Amygdala (tissue), 56 donors: ENCODE data around the gene AGAP1.

Experiments used
- DNase-seq, 56 donors: peaks; one replicate each; lab custom pipeline; 2025; lab: John Stamatoyannopoulos, UW

The AGAP1 gene

DNA sequence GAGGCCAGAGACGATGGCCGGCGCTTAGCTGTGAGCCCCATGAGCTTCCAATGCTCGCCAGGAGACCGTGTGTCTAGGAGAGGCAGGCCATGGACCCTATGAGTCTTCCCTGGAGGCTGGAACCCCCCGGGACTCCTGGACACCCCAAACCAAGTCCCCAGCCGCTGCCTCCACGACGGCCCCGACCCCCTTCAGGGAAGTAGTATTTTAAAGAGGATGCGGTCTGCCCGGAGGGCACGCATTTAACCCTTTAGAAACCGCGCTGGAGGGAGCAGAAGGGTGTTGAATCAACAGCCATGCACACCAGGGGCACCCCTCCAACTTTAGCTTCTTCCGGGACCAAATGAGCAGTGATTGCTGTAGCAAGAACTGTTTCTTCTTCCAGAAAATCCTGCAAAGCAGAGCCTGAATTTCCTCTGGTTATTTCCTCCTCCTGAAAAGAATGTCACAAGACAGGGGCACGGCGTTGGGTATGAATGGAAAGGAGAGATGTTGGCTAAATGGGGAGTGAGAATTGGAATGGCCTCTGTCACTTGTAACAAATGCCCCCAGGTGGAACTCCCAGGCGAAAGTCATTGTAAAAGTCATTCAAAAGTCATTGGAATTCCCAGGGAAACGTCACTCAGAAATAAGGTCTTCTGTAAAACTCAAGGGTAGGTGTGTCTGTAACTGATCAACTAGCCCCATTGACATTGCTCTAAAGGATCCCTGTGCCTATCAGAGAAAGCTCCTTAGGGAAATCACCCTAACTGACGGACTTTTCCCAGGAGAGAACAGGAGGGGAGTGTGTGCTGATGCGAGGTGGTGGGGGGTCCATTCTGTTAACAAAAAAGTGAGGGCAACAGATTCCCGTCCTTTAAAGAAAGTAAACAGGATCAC is 680.1 kb downstream of the AGAP1 start:
- DNase-seq, result no peak

DNA sequence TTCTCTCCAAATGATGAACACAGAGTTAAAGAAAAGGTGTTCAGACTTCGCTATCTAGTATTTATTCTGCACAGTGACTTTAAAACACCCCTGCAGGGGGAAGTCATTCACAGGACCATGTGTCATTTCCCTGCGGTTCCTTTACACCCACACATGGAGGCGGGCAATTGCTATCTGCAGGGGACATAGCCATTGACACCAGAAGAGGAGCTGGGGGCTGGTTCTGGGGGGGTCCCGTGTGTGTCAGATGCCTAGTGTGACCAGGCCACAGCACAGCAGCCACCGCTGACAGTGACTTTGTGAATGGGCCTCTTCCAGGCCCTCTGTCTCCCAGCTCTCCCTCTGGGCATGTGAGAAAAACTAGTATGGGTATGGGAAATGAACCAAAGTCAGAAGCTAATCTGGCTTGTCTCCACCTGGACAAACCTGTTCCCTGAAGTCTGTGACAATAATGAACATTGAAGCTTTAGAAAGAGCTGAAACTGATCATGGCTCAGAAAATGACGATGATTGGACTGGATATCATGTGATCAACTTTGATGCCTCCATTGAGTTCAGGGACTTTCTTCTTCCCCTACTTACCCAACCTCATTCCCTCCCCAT is 681.8 kb downstream of the AGAP1 start:
- no peak for DNase-seq

DNA sequence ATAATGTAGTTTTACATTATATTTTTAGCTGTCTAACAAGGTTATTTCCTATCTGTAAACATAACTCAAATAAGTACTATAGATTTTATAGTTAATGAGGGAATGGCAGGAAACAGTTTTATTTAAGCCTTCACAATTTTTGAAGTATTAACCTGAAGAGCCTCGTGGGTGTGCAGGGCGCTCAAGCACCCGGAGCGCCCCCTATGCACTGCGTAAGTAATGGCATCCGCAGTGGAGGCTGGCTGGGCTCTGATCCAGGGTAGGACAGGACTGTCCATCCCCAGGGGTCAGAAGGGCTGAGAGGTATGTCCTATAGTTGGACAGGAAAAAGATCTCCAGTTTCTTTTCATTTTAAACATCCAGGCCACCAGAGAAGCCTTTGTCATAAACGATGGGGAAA is 682.6 kb downstream of the AGAP1 start:
- DNase-seq, result no peak

- no peak for DNase-seq
Measured at GRCh38 chr2:236176951-236177350, 683.1 kb downstream of the AGAP1 start.

- DNase-seq, result no peak
Measured at GRCh38 chr2:236177604-236177966, 683.7 kb downstream of the AGAP1 start.

GRCh38 chr2:236177967-236178889 is 684.4 kb downstream of the AGAP1 start:
- peak in 10 of 56 donors; percentile 8 to 63 (median 18) for DNase-seq

- no peak for DNase-seq
Measured at GRCh38 chr2:236178890-236179235, 685.0 kb downstream of the AGAP1 start.

DNA sequence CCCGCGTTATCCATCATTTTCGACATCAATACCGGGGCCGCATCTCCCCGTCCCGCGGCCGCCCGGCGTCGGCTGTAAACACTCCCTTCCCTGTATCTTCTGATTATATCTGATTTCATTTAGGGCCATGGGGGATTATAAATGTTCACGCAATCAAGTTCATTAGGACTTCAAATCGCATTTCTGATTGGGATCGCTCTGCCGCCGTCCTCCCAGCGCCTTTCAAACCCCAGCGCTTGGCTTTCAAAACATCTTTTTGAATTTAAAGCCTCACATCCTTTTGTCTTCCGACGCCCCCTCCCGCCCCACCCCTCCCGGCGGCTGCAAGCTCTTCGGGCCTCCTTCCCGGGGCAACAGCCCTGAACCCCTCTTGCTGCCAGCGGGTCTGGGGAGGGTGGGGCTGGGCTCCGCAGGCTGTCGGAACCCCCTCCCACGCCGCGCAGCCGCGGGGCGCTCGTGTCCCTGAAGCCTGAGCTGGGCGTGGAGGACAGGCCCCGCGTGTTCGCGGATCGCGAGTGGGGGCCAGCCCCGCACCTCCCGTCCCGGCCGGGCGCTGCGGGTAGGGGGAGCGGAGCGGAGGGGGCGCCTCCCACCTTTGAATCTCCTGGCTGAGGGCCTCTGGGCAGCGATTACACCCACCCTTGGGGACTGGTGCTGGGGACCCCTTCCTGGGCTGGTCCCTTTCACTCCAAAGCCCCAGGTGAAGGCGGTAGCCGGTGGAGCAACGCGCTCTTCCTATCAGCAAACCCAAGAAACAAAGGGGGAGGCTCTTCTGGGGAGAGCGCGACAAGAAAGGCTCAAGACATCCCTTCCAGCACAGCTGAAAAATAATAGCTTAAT is 685.6 kb downstream of the AGAP1 start:
- no peak for DNase-seq

- DNase-seq, result no peak
Measured at GRCh38 chr2:236180076-236180816, 686.4 kb downstream of the AGAP1 start.

- peak in 4 of 56 donors; percentile 20 to 60 (median 31) for DNase-seq
Measured at GRCh38 chr2:236180831-236181453, 687.1 kb downstream of the AGAP1 start.
